Small intestine (tissue), 16 donors: ENCODE data around the gene RFK. TPM values are rescaled to one million over a fixed set of nuclear protein-coding genes. Genes with fewer than 3 reads are reported as not detected.
"Not testable (repeated sequence)": the region's sequence is repeated elsewhere in the genome, so short reads cannot be mapped to it uniquely, and the experiment has no call there.

ENCODE experiments used
- DNase-seq, 2 donors: peaks; one replicate each; pipeline versions ENCODE4 v3.0.0 to v3.0.0-alpha.2; 2013
- FAIRE-seq: peaks from 2 replicates; lab custom pipeline; 2012; peaks lifted over from hg19 to GRCh38; lab: Jason Lieb, UNC
- H3K27ac ChIP-seq, 3 donors: one replicate each; pipeline ENCODE4 v1.5.1; 2013; ENCODE audit warnings: low read length in 2 of 3, mild to moderate bottlenecking in 2 of 3, control low read depth in 1 of 3, inconsistent platforms in 1 of 3, low read depth in 1 of 3, moderate library complexity in 1 of 3
- H3K27me3 ChIP-seq, 3 donors: one replicate each; pipeline ENCODE4 v1.6.1; 2013; ENCODE audit warnings: low read length in 3 of 3, inconsistent platforms in 1 of 3; ENCODE audit not compliant: control insufficient read depth in 3 of 3, insufficient read depth in 3 of 3
- H3K36me3 ChIP-seq, 3 donors: one replicate each; pipeline ENCODE4 v1.6.1; 2013; ENCODE audit warnings: low read length in 3 of 3, inconsistent platforms in 1 of 3, low read depth in 1 of 3, mild to moderate bottlenecking in 1 of 3, moderate library complexity in 1 of 3; ENCODE audit not compliant: control insufficient read depth in 3 of 3, insufficient read depth in 2 of 3
- H3K4me1 ChIP-seq, 3 donors: one replicate each; pipeline ENCODE4 v1.6.1; 2013; ENCODE audit warnings: low read length in 2 of 3, inconsistent platforms in 1 of 3, low read depth in 1 of 3, mild to moderate bottlenecking in 1 of 3, moderate library complexity in 1 of 3; ENCODE audit not compliant: control insufficient read depth in 3 of 3, insufficient read depth in 2 of 3
- H3K4me3 ChIP-seq, 3 donors: one replicate each; pipeline ENCODE4 v1.5.1; 2013; ENCODE audit warnings: low read length in 3 of 3, control low read depth in 1 of 3, inconsistent platforms in 1 of 3, low read depth in 1 of 3, mild to moderate bottlenecking in 1 of 3, moderate library complexity in 1 of 3
- H3K9me3 ChIP-seq, 2 donors: one replicate each; pipeline ENCODE4 v1.6.1; 2013; ENCODE audit warnings: low read depth in 1 of 2, low read length in 1 of 2; ENCODE audit not compliant: control insufficient read depth in 2 of 2, insufficient read depth in 1 of 2
- WGBS, 3 donors: extraction: QIAGEN DNeasy Blood & Tissue Kit; methylation state at CpG; one replicate each; pipeline ENCODE4 v1.1.7; 2013; 5-methylcytosine and 5-hydroxymethylcytosine counted together
- long read RNA-seq, 10 donors: transcript quantifications; one replicate each; lab custom pipeline, GENCODE V29; 2026
- polyA plus RNA-seq, 4 donors: library from polyadenylated mRNA; stranded (reverse) in 3 of 4; unstranded in 1 of 4; fragments of 200-250 nt in 3 of 4; fragments of 120-200 nt in 1 of 4; gene quantifications; one replicate each; pipeline versions ENCODE4 v1.2.1 to v1.2.3, GENCODE V29; 2013
- donor health status: healthy with polysubstance abuse.
- donor health status: control.
- donor health status: control.
- donor health status: Bipolar disorder and iron deficiency.
- donor health status: healthy.

Gene RFK
- polyA plus RNA-seq = 10 to 100 TPM; 28.3 to 67.3 (median 49.0) TPM
- long read RNA-seq, donor 1, transcript RFK-201 (4 exons, 2,684 nt) = major isoform, 46 of 178 reads
- long read RNA-seq, donor 1, transcript RFK-205 (4 exons, 962 nt) = minor isoform, 7 of 178 reads
- long read RNA-seq, donor 1, partial matches to known transcripts = 35 of 178 reads
- long read RNA-seq, donor 1, other reads (novel, unspliced or antisense) = 88 of 178 reads
- long read RNA-seq, donor 2, transcript RFK-205 (4 exons, 962 nt) = minor isoform, 5 of 33 reads
- long read RNA-seq, donor 2, transcript RFK-201 (4 exons, 2,684 nt) = major isoform, 19 of 33 reads
- long read RNA-seq, donor 2, partial matches to known transcripts = 0 of 33 reads
- long read RNA-seq, donor 2, other reads (novel, unspliced or antisense) = 9 of 33 reads
- long read RNA-seq, donor 3, transcript RFK-201 (4 exons, 2,684 nt) = major isoform, 12 of 21 reads
- long read RNA-seq, donor 3, partial matches to known transcripts = 7 of 21 reads
- long read RNA-seq, donor 3, other reads (novel, unspliced or antisense) = 0 of 21 reads
- long read RNA-seq, donor 4 = 0 reads
- long read RNA-seq, donor 5, transcript RFK-201 (4 exons, 2,684 nt) = major isoform, 9 of 9 reads
- long read RNA-seq, donor 5, partial matches to known transcripts = 0 of 9 reads
- long read RNA-seq, donor 5, other reads (novel, unspliced or antisense) = 0 of 9 reads
- long read RNA-seq, donor 6, transcript RFK-201 (4 exons, 2,684 nt) = major isoform, 20 of 24 reads
- long read RNA-seq, donor 6, partial matches to known transcripts = 0 of 24 reads
- long read RNA-seq, donor 6, other reads (novel, unspliced or antisense) = 0 of 24 reads
- long read RNA-seq, donor 7, transcript RFK-201 (4 exons, 2,684 nt) = major isoform, 21 of 26 reads
- long read RNA-seq, donor 7, partial matches to known transcripts = 5 of 26 reads
- long read RNA-seq, donor 7, other reads (novel, unspliced or antisense) = 0 of 26 reads
- long read RNA-seq, donor 8, partial matches to known transcripts = 0 of 1 reads
- long read RNA-seq, donor 8, other reads (novel, unspliced or antisense) = 0 of 1 reads
- long read RNA-seq, donor 9, transcript RFK-201 (4 exons, 2,684 nt) = major isoform, 6 of 7 reads
- long read RNA-seq, donor 9, partial matches to known transcripts = 0 of 7 reads
- long read RNA-seq, donor 9, other reads (novel, unspliced or antisense) = 0 of 7 reads
- long read RNA-seq, donor 10, transcript RFK-201 (4 exons, 2,684 nt) = major isoform, 19 of 19 reads
- long read RNA-seq, donor 10, partial matches to known transcripts = 0 of 19 reads
- long read RNA-seq, donor 10, other reads (novel, unspliced or antisense) = 0 of 19 reads

DNA sequence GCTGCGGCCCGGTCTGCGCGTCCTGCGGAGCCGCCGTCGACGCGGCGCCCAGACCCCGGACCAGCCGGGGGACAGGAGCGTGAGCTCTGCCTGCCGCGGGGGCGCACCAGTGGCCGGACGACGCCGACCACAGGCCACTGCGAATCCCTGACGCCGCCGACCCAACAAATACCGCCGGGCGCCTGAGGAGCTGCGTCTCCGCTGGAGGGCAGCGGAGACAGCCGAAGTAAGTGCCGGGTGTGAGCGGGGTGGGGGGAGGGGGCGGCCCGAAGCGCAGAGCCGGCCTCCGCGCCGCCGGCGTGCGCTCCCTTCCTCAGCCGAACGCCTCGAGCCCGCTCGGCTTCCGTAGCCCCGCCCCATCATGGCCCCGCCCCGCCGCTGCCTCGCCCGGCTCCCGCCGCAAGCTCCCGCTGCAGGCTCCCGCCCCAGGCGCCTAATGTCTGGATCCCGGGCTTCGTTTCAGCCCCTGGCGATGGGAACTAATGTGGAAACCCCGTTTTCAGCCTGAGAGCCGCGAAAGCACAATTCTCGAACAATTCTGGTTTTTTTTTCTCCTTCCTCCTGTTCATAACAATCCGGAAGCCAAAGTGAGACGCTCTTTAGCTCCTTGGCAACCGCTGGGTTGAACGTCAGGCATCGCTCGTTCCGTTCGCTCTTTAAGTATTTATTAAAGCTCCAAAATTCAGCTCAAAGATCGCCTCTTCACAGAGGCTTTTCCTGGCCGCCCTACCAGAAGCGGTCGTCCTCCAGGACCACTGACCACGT lies at the start of gene RFK:
RFK (minus strand) TSS at position 232 of the 765 bp plus-strand sequence. CDS start 255 bp downstream, outside the sequence.
- FAIRE-seq (no peak), DNase-seq (peak; percentile 88 to 97)
- peaks cover 0 to 2% of the 10 kb centered on the region in 2 donors for H3K9me3 ChIP-seq
- peak within 1 kb of the TSS; percentile 83 to 96 (median 93) for H3K4me3 ChIP-seq
- H3K27ac ChIP-seq = peak within 1 kb of the TSS; percentile 86 to 99 (median 97)
- H3K27me3 ChIP-seq = no peaks in the 10 kb centered on the region
- peaks cover 0 to 15% (median 6%) of the 10 kb centered on the region in 3 donors for H3K4me1 ChIP-seq
- 0% methylated on average over 54 to 81 of the region's 81 CpGs for WGBS, 3 donors
- peaks cover 0 to 12% (median 0%) of the 10 kb centered on the region in 3 donors for H3K36me3 ChIP-seq

DNA sequence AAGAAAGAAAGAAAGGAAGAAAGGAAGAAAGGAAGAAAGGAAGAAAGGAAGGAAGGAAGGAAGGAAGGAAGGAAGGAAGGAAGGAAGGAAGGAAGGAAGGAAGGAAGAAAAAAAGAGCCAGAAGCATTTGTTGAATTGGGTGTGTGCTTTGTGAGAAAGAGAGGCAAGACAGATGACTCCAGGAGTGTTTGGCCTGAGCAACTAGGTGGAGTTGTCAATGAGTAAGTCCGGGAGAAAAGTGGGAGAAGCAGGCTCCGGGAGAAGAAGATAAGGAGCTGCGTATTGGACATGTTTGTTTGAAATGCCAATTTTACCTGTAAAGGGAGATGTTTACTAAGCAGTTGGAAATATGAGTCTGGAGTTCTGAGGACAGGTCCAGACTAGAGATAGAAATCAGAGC lies 49.7 kb upstream of the RFK start:
- H3K27ac ChIP-seq = no peak overlapping the region
- 75 to 86% (median 84%) methylated on average over 3 of the region's 3 CpGs for WGBS, 3 donors
- H3K9me3 ChIP-seq = peaks cover 0 to 5% of the 10 kb centered on the region in 2 donors
- DNase-seq = no peak
- no peak overlapping the region for H3K4me3 ChIP-seq
- no peaks in the 10 kb centered on the region for H3K4me1 ChIP-seq
- H3K36me3 ChIP-seq = no peaks in the 10 kb centered on the region
- H3K27me3 ChIP-seq = no peaks in the 10 kb centered on the region
- no peak for FAIRE-seq

DNA sequence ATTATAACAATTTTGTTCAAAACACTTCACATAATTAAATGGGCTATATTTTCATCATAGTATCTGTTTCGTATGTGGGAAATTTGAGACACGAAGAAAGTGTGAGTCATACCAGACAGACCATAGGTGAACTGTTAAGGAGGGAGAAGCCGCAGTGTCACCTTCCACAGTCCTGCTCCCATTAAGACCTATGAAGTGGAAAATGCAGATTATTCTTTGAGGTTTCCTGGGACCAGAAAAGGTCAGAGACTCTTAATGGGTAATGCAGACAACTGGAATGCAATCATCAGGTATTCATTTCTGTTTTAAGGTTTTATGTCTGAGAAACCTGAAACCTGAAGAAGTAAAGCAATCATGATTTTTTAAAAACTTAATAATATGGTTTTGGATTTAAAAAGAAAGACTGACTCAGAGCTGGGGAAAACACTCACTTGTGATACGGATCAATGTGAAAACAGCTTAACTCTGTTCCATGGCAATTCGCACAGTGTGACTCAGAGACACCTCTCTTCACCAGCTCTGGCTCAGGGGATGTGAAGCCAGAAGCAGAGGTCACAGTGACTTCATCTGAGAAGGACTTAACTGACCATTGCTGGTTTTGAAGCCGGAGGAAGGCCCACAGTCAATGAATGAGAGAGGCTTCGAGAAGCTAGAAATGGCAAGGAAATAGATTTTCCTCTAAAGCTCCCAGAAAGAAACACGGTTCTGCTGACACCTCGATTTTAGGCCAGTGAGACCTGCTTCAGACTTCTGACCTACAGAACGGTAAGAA lies 47.5 kb upstream of the RFK start:
- DNase-seq (no peak), FAIRE-seq (no peak)
- WGBS, 3 donors = 80 to 84% (median 80%) methylated on average over 10 of the region's 10 CpGs

DNA sequence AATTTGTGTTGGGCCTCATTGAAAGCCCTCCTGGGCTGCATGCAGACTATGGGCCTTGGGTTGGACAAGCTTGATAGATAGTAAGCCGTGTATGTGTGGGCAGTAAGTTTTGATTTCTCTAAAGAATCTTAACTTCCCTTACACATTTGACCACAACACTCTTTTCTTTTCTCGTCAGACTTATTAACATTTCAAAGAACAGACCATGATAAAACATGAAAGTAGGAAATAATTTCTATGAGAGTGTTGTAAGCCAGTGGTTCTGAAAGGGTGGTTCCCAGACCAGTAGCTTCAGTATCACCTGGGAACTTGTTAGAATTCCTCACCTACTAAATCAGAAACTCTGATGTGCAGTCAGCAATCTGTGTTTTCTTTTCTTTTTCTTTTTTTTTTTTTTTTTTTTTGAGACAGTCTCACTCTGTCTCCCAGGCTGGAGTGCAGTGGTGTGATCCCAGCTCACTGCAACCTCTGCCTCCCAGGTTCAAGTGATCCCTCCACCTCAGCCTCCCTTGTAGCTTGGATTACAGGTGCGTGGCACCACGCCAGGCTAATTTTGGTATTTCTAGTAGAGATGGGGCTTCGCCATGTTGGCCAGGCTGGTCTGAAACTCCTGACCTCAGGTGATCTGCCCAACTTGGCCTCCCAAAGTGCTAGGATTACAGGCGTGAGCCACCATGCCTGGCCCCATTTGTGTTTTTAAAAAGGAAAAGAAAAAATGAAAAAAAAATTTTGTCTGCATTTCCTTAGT lies 44.8 kb upstream of the RFK start:
- no peak overlapping the region for H3K4me3 ChIP-seq
- H3K9me3 ChIP-seq = peaks cover 0 to 5% of the 10 kb centered on the region in 2 donors
- H3K36me3 ChIP-seq = no peaks in the 10 kb centered on the region
- DNase-seq = no peak
- H3K4me1 ChIP-seq = no peaks in the 10 kb centered on the region
- no peak overlapping the region for H3K27ac ChIP-seq
- FAIRE-seq = no peak
- WGBS, 3 donors = 79 to 89% (median 82%) methylated on average over 6 of the region's 6 CpGs
- H3K27me3 ChIP-seq = no peaks in the 10 kb centered on the region

More for the DNA sequence above, 47.5 kb upstream of the RFK start:
- H3K4me1 ChIP-seq = no peaks in the 10 kb centered on the region
- no peaks in the 10 kb centered on the region for H3K36me3 ChIP-seq
- no peaks in the 10 kb centered on the region for H3K27me3 ChIP-seq
- no peak overlapping the region for H3K27ac ChIP-seq
- H3K4me3 ChIP-seq = no peak overlapping the region
- H3K9me3 ChIP-seq = peaks cover 0 to 5% of the 10 kb centered on the region in 2 donors

DNA sequence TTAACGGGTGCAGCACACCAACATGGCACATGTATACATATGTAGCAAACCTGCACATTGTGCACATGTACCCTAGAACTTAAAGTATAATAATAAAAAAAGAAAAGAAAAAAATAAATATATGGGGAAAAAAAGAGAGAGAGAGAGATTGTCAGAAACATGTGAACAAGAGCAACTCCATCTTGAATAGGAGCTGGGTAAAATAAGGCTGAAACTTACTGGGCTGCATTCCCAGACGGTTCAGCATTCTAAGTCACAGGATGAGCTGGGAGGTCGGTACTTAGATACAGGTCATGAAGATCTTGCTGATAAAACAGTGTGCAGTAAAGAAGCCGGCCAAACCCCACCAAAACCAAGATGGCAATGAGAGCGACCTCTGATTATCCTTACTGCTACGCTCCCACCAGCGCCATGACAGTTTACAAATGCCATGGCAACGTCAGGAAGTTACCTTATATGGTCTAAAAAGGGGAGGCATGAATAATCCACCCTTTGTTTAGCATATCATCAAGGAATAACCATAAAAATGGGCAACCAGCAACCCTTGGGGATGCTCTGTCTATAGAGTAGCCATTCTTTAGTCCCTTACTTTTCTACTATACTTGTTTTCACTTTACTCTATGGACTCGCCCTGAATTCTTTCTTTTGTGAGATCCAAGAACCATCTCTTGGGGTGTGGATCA lies 42.9 kb upstream of the RFK start:
- H3K4me1 ChIP-seq, H3K27ac ChIP-seq, H3K27me3 ChIP-seq, H3K9me3 ChIP-seq, H3K4me3 ChIP-seq, H3K36me3 ChIP-seq, DNase-seq, FAIRE-seq: not testable (repeated sequence)
- WGBS, 3 donors = 82 to 93% (median 87%) methylated on average over 9 of the region's 9 CpGs

DNA sequence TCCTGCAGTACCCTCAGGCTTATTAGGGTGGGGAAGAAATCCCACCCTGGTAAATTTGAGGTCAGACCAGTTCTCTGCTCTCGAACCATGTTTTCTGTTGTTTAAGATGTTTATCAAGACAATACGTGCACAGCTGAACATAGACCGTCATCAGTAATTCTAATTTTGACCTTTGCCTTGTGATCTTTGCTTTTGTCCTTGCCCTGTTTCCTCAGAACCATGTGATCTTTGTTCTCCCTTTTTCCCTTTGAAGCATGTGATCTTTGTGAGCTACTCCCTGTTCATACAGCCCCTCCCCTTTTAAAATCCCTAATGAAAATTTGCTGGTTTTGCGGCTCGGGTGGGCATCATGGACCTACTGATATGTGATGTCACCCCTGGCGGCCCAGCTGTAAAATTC lies 40.7 kb upstream of the RFK start:
- not testable (repeated sequence) for H3K27me3 ChIP-seq, H3K4me1 ChIP-seq, H3K4me3 ChIP-seq, FAIRE-seq, H3K27ac ChIP-seq, H3K36me3 ChIP-seq, H3K9me3 ChIP-seq
- DNase-seq = peak in 1 of 2 donors; percentile 49
- WGBS, 3 donors = 63 to 86% (median 75%) methylated on average over 6 of the region's 6 CpGs
